HG02798 (cell line): ENCODE results near the gene ZNF423.

Experiments
- ATAC-seq: cut with Tn5 transposase; IDR thresholded peaks from one replicate; pipeline ENCODE4 v1.9.1; 2021; ENCODE audit warnings: mild to moderate bottlenecking; ENCODE audit not compliant: unreplicated experiment, poor library complexity

Gene ZNF423

DNA sequence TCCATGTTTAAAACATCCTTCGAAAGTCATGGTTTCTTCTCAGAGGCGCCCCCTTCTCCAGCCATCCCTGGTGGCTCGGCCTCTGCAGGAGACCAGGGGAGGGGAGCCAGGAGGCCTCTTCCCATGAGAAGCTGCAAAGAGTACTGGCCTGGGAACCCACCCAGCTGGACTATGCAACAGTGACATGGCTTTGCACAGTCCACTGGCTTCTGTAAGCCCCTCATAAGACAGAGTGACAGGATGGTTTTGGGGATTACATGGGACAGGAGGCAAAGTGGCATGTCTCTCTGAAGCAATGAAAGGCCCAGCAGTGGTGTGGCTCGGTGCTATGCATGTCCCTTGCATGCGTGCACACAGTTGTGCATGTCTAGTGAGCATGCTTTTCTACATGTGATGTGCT is 382.8 kb downstream of the ZNF423 start:
- no peak for ATAC-seq

DNA sequence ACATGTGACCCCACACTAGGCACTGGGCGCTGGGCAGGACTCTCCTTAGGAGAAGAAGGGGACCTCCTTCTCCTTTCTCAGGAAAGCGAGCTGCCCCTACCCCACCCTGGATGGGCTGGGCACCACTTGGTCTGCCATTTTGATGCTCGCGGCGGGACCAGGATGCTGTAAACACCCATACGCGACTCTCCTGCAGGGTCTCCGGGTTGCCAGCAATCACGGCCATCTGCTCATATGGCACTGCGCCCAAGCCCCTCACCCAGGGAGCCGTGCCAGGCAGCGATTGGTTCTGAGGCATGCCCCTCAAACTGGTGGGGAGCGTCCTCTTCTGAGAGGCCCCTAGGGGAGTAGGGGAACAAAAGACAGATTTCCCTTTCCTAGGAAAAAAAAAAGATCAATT is 383.3 kb downstream of the ZNF423 start:
- ATAC-seq: no peak

DNA sequence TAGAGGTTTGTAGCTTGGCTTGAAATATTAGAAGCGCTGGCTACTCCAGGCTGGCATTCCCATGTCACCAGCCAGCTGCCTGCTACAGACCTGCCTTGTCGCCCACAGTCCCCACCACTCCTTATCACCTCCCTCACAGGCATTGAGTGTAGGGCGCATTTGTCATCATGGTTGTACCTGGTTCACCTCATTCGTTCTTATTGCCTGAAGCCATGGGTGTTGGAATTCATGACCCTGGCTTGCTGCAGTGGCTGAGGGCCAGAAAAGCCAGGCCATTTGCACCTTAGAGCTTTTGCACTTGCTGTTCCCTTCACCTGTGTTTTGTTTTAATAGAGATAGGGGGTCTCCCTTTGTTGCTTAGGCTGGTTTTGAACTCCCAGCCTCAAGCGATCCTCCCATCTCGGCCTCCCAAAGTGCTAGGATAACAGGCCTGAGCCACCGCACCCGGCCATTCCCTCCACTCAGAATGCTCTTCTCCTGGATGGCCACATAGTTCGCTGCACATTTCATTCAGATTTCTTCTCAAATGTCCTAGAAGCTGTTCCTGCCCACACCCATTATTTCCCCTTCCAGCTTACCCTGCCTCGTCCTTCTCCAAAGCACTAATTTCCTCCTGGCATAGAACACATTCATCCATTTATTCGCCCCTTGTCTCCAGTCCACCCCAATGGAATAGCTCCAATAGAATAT is 384.7 kb downstream of the ZNF423 start:
- ATAC-seq: no peak

DNA sequence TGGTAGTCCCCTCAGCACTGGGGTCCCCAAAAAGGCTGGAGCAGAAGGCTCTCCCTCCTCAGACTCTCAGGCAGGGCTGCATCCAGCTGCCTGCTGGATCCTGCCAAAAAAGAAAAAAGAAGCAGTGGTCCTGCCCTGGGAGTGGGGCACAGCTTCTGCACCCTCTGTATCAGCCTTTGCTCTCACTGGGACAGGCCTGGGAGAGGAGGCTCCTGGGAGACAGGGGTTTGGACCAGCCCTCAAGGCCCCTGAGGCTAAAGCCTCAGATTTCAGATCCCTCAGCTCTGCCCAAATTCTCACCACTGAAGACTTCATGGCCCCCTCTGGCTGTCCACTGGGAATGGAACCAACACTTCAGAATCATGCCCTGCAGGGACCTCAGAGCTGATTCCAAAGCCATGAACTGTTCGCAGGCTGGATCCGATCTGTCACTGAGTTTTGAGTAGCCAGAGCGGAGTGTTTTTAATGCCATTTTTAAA is 385.4 kb downstream of the ZNF423 start:
- no peak for ATAC-seq

DNA sequence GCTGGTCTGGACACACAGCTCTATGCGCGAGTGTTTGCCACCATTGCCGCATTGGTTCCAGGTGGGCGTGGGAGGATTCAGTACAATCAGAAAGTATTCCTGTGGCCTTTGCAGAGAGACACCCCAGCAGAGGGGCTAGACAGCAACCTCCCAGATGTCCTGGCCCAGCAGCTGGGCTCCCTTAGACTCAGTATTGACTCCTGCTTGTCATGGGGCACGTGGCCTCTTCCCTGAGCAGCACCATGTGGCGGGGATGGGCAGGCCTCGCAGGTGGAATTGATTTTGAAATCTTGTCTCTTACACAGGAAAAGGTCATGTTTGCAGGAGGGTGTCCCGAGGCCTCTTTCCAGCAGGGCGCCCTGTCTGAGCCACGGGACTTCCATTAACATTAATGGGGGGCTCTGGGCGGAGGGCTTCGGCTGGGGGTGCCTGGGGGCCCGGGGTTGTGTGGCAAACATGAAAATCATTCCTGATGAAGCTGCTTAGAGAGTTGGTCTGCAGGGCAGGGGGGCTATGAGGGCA is 385.9 kb downstream of the ZNF423 start:
- no peak for ATAC-seq

DNA sequence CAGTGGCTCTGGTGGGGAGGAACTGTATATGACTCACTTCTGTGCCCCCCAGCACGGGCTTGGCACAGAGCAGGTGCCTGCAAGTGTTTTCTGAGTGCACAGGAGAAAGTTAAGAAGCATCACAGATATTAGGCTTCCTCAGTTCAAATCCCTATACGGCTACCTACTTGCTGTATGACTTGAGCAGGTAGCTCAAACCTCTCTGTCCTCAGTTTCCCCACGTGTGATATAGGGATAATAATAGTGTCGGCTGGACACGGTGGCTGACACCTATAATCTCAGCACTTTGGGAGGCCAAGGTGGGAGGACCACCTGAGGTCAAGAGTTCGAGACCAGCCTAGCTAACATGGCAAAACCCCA is 386.6 kb downstream of the ZNF423 start:
- ATAC-seq: no peak

DNA sequence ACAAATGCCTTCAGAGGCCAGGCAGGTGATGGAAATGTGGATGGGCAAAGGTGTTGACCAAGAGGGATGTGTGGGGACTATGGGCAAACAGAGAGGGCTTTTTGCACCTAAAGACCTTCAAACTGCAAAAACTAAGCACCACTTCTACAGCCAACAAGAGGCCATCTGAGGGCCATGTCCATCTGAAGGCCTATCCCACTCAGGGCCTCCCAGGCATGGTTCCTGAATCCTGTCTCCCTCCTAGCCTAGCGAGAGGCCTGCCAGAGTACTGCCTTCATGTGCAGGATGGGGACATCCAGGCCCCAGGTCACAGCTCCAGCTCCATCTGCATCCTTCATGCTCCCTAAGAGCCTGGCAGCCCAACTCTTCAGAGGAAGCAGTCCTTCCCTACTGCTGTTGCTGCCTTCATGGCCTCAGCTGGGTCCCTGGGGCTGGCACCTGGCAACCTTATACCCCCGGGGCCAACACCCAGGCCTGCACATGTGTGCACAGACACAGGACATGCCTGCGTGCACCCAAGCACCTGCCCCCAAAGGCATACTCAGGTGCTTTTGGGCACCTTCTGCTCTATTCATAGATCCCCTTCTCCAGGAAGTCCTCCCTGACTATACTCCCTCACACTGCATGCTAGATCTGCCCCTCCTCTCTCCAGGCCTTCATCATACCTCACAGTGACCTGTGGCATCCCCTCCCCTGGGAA is 387.2 kb downstream of the ZNF423 start:
- ATAC-seq: no peak

DNA sequence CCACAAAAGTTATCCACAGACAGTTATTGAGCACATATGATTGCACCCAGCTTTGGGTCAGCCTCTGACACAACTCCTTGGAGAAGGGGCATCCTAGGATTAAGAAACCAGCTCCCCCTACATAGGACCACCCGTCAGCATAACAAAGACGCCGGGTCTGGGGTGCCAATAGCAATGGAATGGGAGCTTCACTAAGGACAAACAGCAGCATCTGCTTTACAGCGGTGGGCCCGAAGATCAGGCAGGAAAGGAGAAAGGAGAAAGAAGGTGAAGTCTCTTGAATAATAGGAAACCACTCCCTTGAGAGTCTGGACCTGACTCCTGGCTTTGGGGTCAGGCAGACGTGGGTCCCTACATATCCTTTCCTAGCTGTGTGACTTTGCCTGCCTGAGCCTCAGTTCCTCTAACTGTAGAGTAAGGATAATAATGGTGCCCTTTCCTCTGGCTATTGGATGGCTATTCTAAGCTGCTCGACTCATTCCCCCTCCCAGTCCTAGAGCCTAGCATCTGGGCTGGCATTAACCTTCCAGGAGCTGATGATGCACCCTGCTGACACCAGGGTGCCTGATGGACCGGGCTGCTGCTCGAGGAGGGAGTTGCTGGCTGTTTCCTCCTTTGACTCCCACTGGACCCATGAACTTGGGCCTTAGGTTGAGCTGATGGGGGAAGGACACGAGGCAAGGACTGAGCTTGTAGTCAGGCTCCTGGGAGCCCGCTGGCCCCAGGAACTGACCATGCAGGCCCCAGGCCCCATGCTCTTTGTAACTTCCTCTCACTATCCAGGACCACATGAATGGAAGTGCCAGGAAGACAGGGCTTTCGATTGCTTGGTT is 388.2 kb downstream of the ZNF423 start:
- ATAC-seq: no peak

DNA sequence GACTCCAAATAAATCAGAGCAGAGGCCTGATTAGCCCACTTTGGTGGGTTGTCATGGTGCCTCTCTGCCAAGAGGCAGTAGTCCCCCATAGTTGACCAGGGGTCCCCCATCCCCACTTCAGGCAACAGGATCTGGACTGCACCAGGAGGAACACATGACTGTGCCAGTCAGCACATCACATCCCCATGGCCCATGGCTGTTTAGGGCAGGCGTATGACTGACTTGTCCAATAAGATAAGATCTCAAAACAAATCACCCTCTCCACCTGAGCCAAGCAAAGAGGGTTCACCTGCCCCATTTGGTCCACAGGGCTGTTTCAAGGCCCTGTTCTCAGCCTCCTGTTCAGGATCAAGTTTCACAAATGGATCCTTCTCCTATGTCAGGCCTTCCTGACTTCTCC is 389.0 kb downstream of the ZNF423 start:
- ATAC-seq: no peak

DNA sequence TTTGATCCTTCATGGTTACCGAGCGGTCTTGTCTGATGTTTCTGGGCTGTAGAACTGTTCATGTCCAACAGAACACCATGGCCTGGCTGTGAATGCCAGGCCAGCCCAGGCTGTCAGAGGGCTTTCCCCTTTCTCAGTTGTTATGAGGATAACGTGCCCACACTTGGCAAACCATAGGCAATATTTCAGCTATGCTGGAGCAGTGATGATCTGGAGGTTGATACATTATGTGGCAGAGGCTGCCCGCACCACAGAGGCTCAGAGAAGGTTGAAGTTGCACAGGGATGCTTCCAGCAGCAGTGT is 389.4 kb downstream of the ZNF423 start:
- ATAC-seq: no peak

DNA sequence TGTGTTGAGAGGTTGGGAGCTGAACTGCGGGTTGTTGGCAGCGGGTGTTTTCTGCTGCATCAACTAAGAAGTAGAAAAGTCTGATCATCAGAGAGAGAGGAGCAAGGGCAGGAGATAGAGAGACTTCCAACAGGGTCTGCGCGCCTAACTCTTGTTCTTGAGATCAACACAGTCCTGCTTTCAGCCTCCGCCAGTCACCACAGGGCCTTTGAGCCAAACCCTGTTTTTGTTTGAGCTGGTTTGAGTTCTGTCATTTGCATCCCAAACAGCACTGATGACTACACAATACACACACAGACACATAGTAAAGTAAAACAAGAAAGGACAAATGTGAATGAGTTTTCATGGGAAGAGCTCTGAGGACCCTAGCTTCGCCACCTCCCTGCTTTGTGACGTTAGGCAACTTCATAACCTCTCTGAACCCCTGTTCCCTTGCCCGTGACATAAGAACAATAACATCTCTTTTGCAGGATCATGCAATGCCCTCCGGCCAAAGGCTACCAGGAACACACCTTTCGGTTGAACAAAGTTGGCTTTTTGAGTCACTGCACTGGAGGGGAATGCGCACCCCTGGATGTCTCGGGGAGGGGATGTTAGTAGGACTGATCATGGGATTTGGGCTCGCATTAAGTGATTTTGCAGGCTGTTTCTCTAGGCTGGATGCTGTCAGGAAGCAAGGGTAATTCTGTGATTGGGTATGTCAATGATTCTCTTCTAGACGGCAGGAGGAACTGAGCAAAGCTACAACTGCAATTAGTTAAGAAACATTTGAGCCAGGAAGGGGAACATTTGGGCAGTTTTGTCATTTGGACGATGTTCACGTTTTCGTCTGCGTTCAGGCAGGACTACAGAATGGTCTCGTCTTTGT is 390.0 kb downstream of the ZNF423 start:
- no peak for ATAC-seq

DNA sequence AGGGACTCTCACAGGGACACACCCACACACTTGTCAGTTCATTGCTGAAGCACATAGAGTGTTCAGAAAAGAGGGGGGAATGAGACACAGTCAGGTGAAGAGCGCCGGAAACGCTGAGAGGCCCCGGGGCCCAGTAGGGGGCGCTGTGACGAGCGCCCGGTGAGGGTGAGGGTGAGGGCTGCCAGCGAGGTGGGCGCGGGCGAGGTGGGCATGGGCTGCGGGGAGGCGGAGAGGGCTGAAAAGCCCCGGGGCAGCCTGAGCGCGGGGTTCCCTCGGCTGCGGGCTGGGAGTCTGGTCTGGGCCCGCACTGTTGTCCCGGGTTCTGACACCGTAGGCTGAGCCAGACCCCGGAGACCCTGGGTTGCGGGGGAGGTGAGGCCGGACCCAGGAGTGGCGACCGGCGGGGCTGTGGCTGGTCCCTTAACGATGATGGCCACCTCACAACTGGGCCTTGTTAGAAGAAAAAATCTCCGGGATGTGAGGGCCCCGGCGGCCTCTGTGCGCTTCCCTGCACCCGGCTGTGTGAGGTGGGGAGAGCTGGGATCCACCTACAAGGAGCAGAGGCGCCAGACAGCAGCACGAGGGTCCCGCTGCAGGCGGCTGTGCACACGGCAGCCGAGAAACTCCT is 390.9 kb downstream of the ZNF423 start:
- ATAC-seq: no peak

DNA sequence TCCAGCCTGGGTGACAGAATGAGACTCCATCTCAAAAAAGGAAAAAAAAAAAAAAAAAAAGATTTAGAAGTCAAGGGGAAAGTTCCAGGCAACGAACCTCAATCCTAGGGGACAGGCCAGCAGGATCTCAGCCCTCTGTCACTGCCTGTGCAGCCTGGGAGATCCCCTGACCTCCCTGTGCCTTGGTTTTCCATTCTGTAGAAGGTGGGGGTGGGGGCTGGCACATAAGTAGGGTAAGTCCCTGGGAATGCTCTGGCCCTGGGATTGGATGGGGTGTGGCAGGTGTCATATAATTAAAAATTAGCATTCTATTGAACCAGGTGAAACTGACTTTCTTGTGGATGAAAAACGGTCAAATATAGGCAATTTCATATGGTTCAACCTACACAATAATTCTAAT is 391.8 kb downstream of the ZNF423 start:
- no peak for ATAC-seq

DNA sequence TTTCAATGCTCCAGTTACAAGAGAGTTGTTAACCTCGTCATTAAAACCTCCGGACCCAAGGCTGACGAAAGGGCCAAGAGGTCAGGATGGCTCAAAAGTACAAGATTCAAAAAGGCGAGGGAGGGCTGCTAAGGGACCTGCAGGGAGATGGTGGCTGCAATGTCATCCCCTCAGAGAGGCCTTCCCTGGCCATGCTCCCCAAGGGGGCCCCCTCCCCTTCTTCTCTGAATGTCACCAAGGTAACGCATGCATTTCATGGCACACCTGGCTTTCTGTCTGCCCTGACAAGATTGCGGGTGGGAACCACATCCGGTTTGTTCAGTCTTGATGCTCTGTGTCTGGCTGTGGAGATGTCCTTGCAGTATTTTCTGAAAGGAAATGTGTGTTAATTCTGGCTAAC is 392.4 kb downstream of the ZNF423 start:
- peak; percentile 89 for ATAC-seq

DNA sequence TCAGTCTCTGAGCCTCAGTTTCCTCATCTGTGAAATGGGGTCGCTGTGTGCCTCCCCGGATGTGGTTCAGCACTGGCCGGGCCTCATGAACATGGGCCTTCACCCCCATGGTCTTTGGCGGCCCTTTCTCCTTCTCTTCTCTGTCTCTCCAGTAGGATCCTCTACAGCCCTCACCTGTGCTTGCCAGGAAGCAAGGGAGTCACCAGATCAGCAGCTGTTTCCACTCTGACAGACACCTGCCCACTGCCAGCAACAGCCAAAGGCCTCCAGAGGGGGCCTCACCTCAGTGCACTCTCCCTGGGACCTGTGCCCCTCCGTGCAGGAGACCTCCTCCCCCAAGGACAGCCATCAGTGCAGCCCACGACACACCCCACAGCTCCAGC is 392.9 kb downstream of the ZNF423 start:
- no peak for ATAC-seq

DNA sequence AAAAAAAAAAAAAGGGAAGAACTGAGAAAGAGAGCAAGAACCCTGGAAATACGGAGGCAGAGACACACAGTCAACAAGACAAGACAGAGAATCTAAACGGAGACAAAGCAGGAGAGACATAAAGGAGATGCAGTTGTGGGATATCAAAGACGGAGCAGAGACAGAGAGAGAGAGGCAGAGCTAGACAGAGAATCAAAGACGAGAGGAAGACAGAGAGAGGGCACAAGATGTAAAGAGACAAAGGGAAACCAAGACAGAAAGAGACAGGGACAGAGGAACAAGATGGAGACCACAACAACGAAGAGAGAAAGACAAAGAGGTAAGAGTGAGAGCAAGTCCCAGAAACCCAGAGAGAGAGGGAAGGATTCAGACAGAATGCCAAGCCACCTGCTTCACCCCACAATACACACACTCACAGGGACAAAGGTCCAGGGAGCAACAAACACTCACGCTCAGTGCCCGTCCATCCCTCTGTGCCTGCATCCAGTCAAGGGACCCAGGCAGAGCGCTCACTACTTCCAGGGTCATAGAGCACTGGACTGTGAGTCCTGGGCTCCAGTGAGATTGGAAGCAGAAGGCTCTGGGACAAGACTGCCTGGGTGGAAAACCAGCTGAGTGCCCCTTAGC is 393.4 kb downstream of the ZNF423 start:
- ATAC-seq: no peak

DNA sequence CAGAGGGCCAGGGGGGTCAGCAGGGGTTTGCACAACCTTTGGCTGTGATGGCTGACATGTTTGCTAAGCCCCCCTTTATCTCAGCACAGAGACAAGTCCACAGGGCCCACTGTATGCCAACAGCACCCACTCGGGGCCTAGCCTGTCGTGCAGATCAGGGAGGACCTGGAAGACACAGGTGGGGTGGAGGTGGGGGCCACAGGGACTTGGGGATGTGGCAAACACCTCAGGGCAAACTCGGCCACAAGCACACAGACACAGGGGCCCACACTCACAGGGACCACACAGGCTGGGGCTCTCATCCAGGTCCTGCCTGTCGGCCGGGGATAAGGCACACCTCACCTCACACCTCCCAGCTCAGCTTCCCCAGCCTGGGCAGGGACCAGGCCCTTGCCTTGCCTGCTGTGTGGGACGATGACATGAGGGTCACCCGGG is 394.4 kb downstream of the ZNF423 start:
- ATAC-seq: no peak

DNA sequence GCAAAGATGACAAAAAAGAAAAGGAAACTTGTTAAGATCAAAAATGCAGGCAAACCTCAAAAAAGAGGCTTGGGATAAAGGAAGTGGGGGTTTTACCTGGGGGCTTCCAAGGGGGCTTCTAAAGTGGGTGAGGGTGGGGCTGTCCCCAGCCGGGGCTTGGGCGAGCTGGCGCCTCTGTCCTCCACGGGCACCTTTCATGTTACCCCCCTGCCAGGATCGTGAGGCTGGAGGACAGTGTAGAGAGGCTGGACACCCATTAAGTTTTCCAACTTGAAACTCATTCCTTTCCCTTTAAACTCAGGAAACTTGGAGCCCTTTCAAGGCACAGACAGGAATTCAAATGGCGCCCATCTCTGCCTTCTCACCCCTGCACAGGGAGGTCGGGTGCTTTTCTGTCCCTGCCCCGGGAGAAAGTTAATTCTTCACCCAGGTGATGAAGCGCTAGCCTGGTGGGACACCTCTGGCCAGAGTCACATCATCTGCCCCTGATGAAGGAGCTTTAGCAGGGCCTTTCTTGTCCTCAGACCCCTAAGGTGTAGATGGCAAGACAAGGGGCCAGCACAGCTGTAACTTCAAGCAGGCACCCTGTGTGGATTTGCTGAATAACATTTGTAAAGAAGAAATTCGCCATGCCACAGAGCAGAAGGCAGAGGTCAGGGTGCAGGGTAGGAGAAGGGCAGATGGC is 395.0 kb downstream of the ZNF423 start:
- no peak for ATAC-seq
